HUDEP-2 (cell line): ENCODE measurements around the gene STK32C.

Experiments
- DNase-seq, 76 experiments: peaks; one replicate each; lab custom pipeline; 2025; ENCODE audit not compliant: unreplicated experiment in 76 of 76; lab: John Stamatoyannopoulos, UW

The STK32C gene

DNA sequence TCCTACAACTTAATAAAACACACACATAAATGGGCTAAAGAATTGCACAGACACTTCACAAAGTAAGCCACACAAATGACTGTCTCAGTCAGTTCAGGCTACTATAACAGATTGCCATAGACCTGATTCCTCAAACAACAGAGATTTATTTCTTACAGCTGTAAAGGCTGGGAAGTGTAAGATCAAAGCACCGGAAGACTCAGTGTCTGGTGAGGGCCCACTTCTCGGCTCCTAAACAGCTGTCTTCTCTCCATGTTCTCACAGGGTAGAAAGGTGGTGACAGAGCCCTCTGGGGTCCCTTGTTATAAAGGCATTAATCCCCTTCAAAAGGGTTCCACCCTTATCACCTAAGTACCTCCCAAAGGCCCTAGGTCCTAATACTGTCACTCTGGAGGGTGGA, 18.3 kb downstream of the STK32C start:
- DNase-seq = no peak

GRCh38 chr10:132283604-132284382, 24.0 kb downstream of the STK32C start:
- DNase-seq = no peak

GRCh38 chr10:132282667-132283603, 24.8 kb downstream of the STK32C start:
- no peak for DNase-seq

- no peak for DNase-seq
These were observed 25.7 kb downstream of the STK32C start for GRCh38 chr10:132281915-132282666.

DNA sequence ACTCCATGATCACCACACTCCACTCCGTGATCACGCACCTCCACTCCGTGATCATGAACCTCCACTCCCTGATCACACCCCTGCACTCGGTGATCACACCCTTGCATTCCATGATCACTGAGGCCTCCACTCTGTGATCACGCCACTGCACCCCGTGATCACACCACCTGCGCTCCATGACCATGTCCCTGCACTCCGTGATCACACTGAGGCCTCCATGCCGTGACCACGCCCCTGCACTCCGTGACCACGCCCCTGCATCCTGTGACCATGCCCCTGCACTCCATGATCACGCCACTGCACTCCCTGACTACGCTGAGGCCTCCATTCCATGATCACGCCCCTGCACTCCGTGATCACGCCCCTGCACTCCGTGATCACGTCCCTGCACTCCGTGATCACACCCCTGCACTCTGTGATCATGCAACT, 27.1 kb downstream of the STK32C start:
- DNase-seq = no peak

GRCh38 chr10:132279873-132280645, 27.7 kb downstream of the STK32C start:
- no peak for DNase-seq

DNA sequence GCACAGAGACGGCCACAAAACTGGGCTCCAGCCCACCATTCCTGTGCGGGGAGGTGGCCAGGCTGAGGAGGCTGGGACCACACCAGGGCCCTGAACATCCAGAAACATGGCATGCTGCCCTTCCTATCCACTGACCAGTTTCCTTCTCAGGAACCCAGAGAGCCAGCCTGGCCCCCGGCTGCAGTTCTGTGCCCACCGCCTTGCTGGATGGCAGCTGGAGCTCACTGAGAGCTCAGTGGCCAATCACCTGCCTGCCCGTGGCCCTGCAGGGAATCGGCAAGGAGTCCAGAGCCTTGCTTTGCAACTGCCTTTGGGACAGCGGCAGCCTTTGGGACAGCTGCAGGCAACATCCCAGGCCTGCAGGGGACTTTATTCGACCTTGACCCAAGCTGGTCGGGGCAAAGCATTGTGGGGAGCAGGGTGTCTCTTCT, 30.4 kb downstream of the STK32C start:
- no peak for DNase-seq

DNA sequence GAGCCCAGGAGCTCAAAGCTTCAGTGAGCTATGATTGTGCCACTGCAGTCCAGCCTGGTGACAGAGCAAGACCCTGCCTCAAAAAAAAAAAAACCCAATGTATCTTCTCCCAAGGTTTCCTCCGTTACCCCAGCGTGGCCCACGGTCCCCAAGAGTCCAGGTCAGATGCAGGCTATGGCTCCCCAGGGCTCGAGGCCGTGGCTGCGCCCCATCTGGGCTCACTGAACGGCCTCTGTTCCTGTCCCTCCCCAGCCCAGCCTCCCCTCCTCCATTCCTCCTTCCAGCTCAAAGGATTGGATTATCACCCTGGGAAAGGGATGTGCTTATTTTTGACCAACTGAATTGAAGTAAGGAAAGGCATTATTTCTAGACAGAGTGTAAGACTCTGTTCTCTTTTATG, 31.0 kb downstream of the STK32C start:
- no peak for DNase-seq

DNA sequence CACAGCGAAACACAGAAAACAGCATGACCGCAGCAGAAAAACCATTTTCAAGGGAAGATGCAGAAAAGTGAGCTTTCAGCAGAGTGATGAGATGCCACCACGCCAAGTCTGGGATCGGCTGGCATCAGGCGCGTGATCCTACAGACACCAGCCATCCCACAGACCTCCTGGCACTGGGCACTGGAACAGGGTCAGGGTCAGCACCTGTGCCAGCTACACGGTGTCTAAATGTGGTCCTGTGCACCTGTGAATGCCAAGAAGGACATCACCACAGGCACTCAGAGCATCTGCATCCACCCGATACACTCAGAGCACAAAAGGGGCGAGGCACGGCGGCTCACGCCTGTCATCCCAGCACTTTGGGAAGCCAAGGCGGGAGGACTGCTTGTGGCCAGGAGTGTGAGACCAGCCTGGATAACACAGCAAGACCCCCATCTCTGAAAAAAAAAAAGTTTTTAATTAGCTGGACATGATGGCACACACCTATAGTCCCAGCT, 31.5 kb downstream of the STK32C start:
- DNase-seq = no peak

- DNase-seq = no peak
These were observed 32.1 kb downstream of the STK32C start for GRCh38 chr10:132275426-132276178.

GRCh38 chr10:132274986-132275385, 32.8 kb downstream of the STK32C start:
- no peak for DNase-seq

GRCh38 chr10:132274581-132274980, 33.2 kb downstream of the STK32C start:
- DNase-seq = no peak

DNA sequence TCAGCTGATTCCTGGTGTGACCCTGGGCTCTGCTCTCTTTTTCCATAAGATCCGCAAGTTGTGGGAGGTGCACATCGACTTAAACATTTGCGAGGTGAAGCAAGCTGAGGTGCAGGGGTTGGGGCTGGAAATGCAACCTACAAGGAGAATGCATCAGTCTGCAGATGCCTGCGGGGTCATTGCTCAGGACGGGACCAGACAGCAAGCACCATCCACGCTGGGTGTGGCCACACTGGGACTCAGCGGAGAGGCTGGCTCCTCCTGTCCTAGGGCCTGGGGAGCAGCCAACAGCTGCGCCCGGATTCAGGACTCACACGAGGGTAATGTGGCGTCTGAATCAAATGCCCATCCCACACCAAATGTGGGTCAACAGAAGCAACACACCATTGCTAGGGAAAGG, 33.8 kb downstream of the STK32C start:
- DNase-seq = no peak

- no peak for DNase-seq
These were observed 34.3 kb downstream of the STK32C start for GRCh38 chr10:132273304-132273944.

DNA sequence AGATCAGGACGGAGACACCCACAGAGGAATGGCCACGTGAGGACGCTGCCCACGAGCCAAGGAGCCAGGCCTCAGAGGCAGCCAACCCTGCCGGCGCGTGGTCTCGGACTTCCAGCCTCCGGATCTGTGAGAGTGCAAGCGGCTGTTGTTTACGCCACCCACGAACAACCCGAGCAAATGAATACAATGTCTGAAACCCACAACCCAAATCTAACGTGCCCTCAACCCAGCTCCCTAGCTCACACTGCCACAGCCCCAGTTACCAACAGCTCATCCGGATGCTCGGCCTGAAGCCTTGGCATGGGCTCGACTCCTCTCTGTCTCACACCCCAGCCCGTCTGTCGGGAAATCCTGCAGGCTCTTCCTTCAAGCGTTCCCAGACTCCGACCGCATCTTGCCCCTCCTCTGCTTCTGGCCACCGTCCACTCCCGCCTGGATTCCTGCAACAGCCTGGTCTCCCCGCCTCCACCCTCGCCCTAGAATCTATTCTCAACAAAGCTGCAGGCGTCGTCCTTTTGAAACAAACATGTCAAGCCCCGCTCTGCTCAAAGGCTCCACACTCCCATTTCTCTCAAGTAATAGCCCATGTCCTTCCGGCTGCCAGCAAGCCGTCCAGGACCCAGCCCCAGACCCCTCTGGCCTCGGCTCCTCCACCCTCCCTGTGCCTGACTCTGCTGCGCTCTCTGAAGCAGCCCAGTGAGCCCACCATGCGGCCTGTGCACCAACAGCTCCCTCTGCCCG, 35.3 kb downstream of the STK32C start:
- DNase-seq = no peak

DNA sequence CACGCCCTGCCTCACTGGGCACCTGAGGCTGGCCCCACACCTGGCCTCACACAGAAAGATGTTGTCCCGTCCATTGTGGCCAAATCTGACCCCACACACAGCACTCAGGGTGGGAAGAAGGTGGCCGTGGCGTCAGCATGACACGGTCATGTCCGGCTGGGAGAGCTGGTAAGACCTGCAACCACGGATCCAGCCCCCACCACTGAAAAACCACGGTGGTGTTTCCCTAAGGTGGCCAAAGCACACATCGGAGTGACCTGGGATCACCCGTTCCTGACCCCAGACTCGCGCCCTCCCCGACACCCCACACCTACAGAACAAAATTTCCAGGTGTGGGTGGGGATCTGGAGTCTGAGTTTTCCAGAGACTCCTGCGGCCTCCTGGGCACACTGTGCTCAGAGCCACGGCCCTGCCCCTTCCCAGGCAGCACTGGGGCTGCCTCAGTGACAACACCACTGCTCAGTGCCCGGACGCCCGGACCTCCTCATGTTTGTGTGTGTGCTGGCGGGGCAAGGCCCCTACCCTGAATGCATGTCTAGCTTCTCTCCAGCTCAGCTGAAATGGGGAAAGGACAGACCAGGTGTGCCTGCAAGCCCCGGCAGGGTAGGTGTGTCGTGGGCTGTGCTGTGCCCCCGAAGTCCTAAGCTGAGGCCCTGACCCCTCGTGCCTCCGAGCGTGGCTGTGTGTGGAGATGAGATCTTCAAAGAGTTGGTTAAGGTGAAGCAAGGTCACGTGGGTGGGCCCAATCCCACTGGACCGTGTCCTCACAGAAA, 36.1 kb downstream of the STK32C start:
- no peak for DNase-seq

DNA sequence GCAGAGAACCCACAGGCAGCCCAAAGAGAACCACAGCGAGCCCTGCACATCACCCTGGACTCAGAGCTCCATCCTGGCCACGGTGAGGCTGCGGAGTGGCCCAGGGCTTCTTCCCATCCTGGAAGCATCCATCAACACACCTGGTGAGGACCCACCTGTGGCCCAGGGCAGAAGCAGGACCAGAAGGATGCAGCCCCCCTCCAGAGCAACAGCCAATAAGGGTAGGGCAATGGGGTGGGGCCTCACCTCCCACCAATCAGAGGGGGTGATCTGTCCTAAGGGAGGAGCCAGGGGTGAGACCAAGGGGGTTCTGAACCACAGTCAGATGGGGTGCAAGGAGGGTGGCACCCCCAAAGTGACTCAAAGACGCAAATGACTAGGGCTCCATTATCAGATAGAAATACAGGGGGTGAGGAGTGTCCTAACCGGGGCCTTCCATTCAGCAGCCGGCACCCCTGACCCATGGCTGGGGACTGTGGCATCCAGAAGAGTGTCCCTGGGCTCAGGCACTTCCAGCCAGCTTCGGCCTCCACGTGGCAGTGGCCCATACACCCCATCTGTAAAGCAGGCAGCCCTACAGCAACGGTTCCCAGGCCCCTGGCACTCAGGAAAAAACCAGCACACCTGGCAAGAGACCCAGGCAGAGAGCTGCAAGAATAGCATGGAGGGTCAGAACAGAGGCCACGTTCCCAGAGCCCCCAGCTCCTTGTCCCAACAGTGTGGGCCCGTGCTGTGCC, 36.9 kb downstream of the STK32C start:
- no peak for DNase-seq
